Prostate gland (tissue), 2 donors: Measurements from ENCODE around the gene TSPAN32.

ENCODE experiments used
- POLR2A ChIP-seq: fragments of 450-650 bp; IDR thresholded peaks from one replicate; pipeline ENCODE4 v1.6.1; 2016; ENCODE audit warnings: antibody characterized with exemption, mild to moderate bottlenecking
- POLR2AphosphoS5 ChIP-seq: sonication (generic); formaldehyde crosslinking; IDR thresholded peaks from one replicate; pipeline ENCODE4 v1.6.1; 2017; ENCODE audit warnings: antibody characterized with exemption
- TF ChIP-seq, protein P1 (sequence below), 4 experiments: fragments of 200-600 bp in 2 of 4; fragments of 450-650 bp in 2 of 4; sonication (generic) in 2 of 4; IDR thresholded peaks; 1 replicate in 3 of 4; 2 replicates in 1 of 4; pipeline ENCODE4 v1.5.1; 2016 to 2019; ENCODE audit warnings: antibody characterized with exemption in 4 of 4, mild to moderate bottlenecking in 2 of 4, moderate library complexity in 2 of 4

GRCh38 chr11:2321311-2321683 is 19.5 kb downstream of the TSPAN32 start:
- TF ChIP-seq, protein P1, sequence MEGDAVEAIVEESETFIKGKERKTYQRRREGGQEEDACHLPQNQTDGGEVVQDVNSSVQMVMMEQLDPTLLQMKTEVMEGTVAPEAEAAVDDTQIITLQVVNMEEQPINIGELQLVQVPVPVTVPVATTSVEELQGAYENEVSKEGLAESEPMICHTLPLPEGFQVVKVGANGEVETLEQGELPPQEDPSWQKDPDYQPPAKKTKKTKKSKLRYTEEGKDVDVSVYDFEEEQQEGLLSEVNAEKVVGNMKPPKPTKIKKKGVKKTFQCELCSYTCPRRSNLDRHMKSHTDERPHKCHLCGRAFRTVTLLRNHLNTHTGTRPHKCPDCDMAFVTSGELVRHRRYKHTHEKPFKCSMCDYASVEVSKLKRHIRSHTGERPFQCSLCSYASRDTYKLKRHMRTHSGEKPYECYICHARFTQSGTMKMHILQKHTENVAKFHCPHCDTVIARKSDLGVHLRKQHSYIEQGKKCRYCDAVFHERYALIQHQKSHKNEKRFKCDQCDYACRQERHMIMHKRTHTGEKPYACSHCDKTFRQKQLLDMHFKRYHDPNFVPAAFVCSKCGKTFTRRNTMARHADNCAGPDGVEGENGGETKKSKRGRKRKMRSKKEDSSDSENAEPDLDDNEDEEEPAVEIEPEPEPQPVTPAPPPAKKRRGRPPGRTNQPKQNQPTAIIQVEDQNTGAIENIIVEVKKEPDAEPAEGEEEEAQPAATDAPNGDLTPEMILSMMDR (IDR thresholded peaks at IDR 0.05) = no peak
- TF ChIP-seq POLR2A (no peak), POLR2AphosphoS5 (no peak)
